ENCODE measurements around the gene FER1L5.
"Not testable (repeated sequence)": the region's sequence is repeated elsewhere in the genome, so short reads cannot be mapped to it uniquely, and the experiment has no call there.

FER1L5 gene

DNA sequence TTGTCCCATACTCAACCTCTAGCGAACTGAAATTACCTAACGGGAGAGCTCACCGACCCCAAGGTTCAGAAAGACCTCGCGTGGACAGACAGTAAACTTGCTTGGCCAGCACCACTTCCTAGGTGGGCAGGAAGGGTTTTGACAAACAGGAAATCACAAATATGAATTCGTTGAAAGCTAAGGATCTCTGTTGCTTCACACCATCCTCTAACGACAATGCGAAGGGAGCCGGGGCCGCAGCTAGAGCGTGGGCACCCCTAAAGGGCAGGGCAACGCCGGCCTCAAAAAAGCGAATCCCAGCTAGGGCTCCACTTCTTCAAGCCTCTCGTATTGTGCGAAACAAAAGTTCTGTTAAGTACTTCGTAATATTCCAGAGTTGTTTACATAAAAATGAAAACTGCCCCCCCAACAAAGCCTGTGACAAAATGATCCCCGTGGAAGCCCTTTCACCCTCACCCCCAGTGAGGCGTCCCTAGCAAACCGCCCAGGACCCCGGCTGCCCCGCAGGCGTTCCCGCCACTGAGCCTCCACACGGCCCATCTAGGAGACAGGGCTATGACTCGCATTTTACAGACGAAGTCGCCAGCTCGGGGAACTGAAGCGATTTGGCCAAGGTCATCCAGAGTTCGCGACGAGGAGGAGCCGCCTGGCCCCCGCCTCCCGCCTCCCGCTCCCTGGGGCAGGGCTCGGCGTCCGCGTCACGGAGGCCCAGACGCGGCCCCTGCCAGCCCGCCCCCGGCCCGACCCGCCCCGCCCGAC, 5.0 kb upstream of the FER1L5 start:
- DNase-seq, result peak; percentile 46

DNA sequence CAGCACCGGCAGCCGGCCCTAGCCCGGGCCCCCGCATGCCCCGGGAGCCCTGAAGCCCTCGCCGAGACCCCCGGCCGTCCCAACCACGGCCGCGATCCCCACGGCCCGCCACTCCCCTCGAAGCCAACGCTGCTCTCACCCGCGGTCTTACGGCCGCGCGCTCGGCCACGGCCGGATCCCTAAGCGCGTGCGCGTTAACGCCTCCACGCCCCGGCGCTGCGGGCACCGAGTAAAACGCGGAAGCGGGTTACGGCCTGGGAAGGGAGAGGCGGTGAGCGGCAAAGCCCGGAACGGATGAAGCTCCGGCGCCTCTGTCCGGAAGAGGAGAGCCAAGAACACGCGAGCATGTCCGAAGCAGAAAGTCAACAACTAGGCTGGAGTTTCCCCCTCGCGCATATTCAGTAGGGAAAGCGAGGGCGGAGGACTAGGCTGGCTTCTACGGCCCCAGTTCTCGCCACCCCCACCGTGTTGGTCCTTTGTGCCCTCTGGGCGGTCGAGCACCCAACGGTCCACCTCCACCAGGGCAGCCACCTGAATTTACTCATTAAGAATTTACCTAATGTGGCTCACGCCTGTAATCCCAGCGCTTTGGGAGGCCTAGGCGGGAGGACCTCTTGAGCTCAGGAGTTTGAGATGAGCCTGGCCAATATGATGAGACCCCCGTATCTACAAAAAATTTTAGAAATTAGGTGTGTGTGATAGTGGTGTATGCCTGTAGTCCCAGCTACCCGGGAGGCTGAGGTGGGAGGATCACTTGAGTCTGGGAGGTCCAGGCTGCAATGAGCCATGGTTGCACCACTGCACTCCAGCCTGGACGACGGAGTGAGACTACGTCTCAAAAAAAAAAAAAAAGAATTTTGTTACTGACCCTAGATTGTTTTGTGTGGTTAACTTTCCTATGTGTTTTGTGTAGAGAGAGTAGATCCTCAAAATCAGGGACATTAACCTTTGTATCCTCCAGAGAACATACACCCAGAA, 4.1 kb upstream of the FER1L5 start, which contains the start of gene KANSL3:
Gene KANSL3 (minus strand): TSS at position 169 of the 978 bp plus-strand sequence. CDS start 1,177 bp downstream, outside the sequence.
- peak; percentile 67 for DNase-seq

GRCh38 chr2:96647681-96648080, 5.1 kb downstream of the FER1L5 start:
- DNase-seq, result no peak

DNA sequence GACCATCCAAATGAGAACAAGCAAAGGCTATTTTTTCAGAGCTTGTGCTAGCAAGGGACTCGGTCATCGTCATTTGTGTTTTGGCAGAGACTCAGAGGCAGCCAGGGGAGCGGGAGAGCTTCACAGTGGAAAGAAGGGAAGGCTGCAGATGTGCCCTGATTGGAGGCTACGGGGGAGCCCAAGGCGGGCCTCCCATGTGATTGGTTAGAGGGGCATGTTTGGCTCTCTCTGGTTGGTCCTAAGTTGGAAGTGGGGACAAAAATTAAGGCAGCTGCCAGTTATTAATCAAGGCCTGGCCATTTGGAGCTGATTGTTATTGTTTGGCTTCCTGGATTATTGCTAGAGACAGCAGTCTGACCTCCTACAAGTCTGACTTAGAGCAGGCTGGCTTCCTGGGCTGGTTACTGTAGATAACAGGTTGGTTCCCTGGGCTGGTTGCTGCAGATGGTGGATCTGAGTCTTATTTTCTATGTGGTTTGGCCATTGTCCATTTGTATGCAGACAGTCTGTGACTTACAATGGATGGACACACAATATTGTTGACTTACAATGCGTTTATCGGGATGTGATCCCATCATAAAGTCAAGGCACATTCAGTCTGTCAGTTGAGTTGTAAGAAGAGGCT, 5.9 kb downstream of the FER1L5 start:
- no peak for DNase-seq

DNA sequence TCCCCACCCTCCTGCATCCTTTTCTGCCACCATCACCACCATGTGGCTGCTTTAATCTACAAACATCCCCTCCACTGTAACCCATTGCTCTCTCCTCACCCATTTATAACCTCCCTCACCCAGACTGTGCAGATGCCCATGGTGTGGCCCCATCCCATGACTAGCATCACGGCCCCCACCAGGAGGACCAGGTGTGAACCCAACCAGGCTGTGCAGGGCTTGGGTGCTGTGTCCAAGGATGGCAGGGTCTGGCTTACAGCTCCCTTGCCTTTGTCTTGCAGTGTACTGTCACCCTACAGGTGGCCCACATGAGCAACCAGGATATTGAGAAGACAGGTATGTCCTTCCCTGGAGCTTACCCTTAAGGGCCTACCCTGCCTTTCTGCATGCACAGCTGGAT, 6.8 kb downstream of the FER1L5 start:
- DNase-seq, result no peak

DNA sequence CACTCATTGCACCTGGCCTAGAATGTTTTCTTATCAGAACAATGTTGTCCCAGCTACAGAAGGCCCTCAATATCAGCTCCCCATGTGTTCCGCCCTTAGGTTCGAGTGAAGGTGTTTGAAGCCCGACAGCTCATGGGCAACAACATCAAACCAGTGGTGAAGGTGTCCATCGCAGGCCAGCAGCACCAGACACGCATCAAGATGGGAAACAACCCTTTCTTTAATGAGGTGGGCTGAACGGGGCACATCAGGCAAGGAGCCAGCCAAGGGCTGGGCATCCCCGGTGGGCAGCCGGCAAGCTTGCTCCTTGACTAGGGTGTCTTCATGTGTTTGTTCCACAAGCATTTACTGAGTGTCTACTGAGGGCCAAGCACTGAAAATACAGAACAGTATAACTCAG, 9.2 kb downstream of the FER1L5 start:
- DNase-seq, result no peak

- DNase-seq, result not testable (repeated sequence)
Observed at GRCh38 chr2:96654791-96655190, 12.2 kb downstream of the FER1L5 start.

- DNase-seq, result no peak
Observed at GRCh38 chr2:96655526-96655925, 13.0 kb downstream of the FER1L5 start.

DNA sequence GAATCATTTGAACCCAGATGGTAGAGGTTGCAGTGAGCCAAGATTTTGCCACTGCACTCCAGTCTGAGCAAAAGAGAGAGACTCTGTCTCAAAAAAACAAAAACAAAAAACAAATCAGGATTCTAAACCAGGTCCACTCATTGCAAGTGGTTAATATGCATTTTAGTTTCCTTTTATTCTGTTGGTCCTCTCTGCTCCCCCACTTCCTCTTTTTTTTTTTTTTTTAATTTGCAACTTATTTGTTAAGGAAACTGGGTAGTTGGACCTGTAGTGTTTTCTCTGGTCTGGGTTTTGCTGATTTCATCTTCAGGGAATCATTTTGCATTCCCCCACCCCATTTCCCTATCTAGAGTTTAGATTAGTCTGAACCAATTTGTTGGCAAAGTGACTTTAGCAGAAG, 14.0 kb downstream of the FER1L5 start:
- no peak for DNase-seq

DNA sequence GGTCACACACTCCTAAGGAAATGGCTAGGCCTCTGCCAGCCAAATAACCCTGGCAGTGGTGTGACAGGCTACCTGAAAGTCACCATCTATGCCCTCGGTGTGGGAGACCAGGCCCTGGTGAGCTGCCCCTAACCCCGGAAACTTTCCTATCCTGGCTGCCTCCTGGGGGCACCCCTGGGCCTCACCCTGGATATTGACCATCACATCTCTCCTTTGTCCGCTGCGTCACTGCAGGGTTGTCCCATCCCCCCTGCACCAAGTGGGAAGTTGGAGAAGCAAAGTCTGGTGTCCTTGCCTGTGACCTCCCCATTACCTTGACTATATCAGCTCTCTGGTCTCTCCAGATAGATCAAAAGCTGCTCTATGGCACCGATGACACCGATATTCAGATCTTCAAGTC, 18.8 kb downstream of the FER1L5 start:
- DNase-seq, result no peak

GRCh38 chr2:96662360-96662759, 19.8 kb downstream of the FER1L5 start:
- no peak for DNase-seq

- DNase-seq, result no peak
Observed at GRCh38 chr2:96663177-96663576, 20.6 kb downstream of the FER1L5 start.

DNA sequence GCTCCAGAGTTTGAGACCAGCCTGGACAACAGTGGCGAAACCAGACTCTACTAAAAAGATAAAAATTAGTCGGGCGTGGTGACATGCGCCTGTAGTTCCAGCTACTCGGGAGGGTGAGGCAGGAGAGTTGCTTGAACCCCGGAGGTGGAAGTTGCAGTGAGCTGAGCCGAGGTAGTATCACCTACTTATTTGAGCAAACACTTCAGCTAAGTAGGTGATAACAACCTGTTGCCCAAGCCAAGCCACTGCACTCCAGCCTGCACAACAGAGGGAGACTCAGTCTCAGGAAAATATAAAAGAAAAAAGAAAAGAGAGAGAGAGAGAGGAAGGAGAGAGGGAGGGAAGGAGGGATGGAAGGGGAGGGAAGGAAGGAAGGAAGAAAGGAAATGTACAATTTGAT, 21.3 kb downstream of the FER1L5 start:
- DNase-seq, result no peak

GRCh38 chr2:96664366-96664925, 21.9 kb downstream of the FER1L5 start:
- no peak for DNase-seq

DNA sequence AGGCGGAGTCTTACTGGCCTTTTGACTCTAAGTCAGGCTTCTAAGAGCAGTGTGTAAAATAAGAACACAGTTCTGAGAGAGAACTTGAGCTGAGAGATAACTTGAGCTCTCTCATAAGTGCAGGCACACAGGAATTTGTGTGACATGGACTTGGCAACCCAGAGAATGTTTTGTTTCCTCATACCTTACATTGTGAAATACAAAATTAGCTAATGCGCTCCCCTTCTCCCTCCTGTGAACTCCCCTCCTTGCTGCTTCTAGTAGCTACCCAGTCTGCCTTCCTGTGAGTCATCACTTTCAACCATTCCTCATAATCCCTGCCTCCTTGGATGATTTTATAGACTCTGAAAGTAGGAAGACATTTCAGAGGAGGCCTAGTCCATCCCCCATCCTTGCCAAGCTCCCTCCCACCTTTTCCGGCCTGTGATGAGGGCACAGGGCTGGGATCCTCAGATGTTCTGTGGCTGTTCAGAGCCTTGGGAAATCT, 22.6 kb downstream of the FER1L5 start:
- no peak for DNase-seq

DNA sequence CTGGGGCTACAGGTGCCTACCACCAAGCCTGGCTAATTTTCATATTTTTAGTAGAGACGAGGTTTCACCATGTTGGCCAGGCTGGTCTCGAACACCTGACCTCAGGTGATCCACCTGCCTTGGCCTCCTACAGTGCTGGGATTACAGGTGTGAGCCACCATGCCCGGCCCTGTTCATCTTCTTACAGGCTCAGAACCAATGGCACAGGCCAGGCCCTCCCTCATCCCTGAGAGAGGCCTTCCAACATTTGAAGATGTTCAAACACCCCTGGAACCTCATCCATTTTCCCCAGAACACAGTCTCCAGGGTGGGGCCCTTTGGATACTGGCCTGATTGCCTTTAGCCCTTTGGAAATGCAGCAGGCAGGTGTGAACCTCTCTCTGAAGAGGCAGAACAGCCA, 23.2 kb downstream of the FER1L5 start:
- DNase-seq, result not testable (repeated sequence)

GRCh38 chr2:96668771-96669170, 26.2 kb downstream of the FER1L5 start:
- DNase-seq, result no peak

GRCh38 chr2:96669539-96670215, 27.1 kb downstream of the FER1L5 start:
- no peak for DNase-seq

- no peak for DNase-seq
Observed at GRCh38 chr2:96679848-96680247, 37.3 kb downstream of the FER1L5 start.

- DNase-seq, result no peak
Observed at GRCh38 chr2:96680561-96681141, 38.1 kb downstream of the FER1L5 start.

GRCh38 chr2:96681540-96681939, 39.0 kb downstream of the FER1L5 start:
- DNase-seq, result no peak

GRCh38 chr2:96683307-96683706, 40.7 kb downstream of the FER1L5 start:
- DNase-seq, result no peak
